ENCODE measurements around the gene H6PD.

- TF ChIP-seq REST (IDR thresholded peaks at IDR 0.05; ENCODE audit: unreplicated experiment) (no peak), EZH2 (IDR thresholded peaks at IDR 0.05; ENCODE audit: low read depth, unreplicated experiment) (no peak), CTCF (conservative IDR thresholded peaks at IDR 0.05; ENCODE audit: low read depth in 2 of 2) (no peak), EZH2phosphoT487 (IDR thresholded peaks at IDR 0.05; ENCODE audit: unreplicated experiment) (no peak)
Measured at GRCh38 chr1:9306006-9306405, 71.4 kb downstream of the H6PD start.
